Karpas-422 (cell line): ENCODE results near the gene RFLNA. TPM values are rescaled to one million over a fixed set of nuclear protein-coding genes. Genes with fewer than 3 reads are reported as not detected.
"Not testable (repeated sequence)": the region's sequence is repeated elsewhere in the genome, so short reads cannot be mapped to it uniquely, and the experiment has no call there.

ENCODE experiments used
- DNase-seq: peaks from one replicate; pipeline ENCODE4 v3.0.0-alpha.2; 2015
- H2AFZ ChIP-seq: fragments of 200-600 bp; sonication (generic); 2 replicates; pipeline ENCODE4 v1.6.1; 2014; ENCODE audit warnings: antibody characterized with exemption, low read length, mixed read lengths
- H3K27ac ChIP-seq: fragments of 200-600 bp; sonication (generic); 2 replicates; pipeline ENCODE4 v1.5.1; 2014; ENCODE audit warnings: mild to moderate bottlenecking, low read length, moderate library complexity
- H3K27me3 ChIP-seq: fragments of 200-600 bp; sonication (generic); 2 replicates; pipeline ENCODE4 v1.6.1; 2014; ENCODE audit warnings: low read length, mixed read lengths
- H3K36me3 ChIP-seq: fragments of 200-600 bp; sonication (generic); 2 replicates; pipeline ENCODE4 v1.6.1; 2014; ENCODE audit warnings: low read length, mixed read lengths; ENCODE audit not compliant: insufficient read depth
- H3K4me1 ChIP-seq: fragments of 200-600 bp; sonication (generic); 2 replicates; pipeline ENCODE4 v1.6.1; 2014; ENCODE audit warnings: mild to moderate bottlenecking, low read length, mixed read lengths
- H3K4me2 ChIP-seq: fragments of 200-600 bp; sonication (generic); 2 replicates; pipeline ENCODE4 v1.6.1; 2014; ENCODE audit warnings: low read length, low read depth, mild to moderate bottlenecking; ENCODE audit not compliant: poor library complexity, severe bottlenecking
- H3K4me3 ChIP-seq: fragments of 200-600 bp; sonication (generic); 2 replicates; pipeline ENCODE4 v1.5.1; 2014; ENCODE audit warnings: mild to moderate bottlenecking, antibody characterized with exemption, low read length, mixed read lengths
- H3K79me2 ChIP-seq: fragments of 200-600 bp; sonication (generic); 2 replicates; pipeline ENCODE4 v1.6.1; 2014; ENCODE audit warnings: mild to moderate bottlenecking, low read length, mixed read lengths
- H3K9ac ChIP-seq: fragments of 200-600 bp; sonication (generic); 2 replicates; pipeline ENCODE4 v1.6.0; 2014; ENCODE audit warnings: low read length
- H3K9me2 ChIP-seq: fragments of 200-600 bp; sonication (generic), shearing (Covaris generic); replicated peaks from 2 replicates; pipeline ENCODE4 v1.6.0; 2014; ENCODE audit warnings: mild to moderate bottlenecking, low read length, moderate library complexity; ENCODE audit not compliant: insufficient read depth
- H3K9me3 ChIP-seq: fragments of 300-700, 200-600 bp; sonication (generic); 2 replicates; pipeline ENCODE4 v1.6.1; 2014; ENCODE audit warnings: low read length, mixed read lengths
- H4K20me1 ChIP-seq: fragments of 200-600 bp; sonication (generic); 2 replicates; pipeline ENCODE4 v1.6.1; 2014; ENCODE audit warnings: mild to moderate bottlenecking, antibody characterized with exemption, low read length, low read depth; ENCODE audit not compliant: insufficient read depth
- total RNA-seq: library from RNA; depleted of rRNA; stranded (reverse); fragments of >200 nt; shearing (Covaris generic); gene quantifications from 2 replicates; pipeline ENCODE4 v1.2.3, GENCODE V29; 2014; ENCODE audit warnings: low replicate concordance

Gene RFLNA
- total RNA-seq, 1 experiment from 2014 or later, result not detected

DNA sequence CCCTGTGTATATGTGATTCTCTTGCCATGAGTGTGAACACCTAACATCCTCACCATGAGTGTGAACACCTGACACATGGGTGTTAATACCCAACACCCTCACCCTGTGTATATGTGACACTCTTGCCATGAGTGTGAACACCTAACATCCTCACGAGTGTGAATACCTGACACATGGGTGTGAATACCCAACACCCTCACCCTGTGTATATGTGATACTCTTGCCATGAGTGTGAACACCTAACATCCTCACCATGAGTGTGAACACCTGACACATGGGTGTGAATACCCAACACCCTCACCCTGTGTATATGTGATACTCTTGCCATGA lies 28.1 kb downstream of the RFLNA start:
- not testable (repeated sequence) for H3K79me2 ChIP-seq, H3K4me2 ChIP-seq, H3K27ac ChIP-seq, H3K27me3 ChIP-seq, H3K4me1 ChIP-seq, H4K20me1 ChIP-seq, H3K9me2 ChIP-seq, DNase-seq, H3K4me3 ChIP-seq, H3K9ac ChIP-seq, H2AFZ ChIP-seq
- Histone ChIP-seq H3K9me3 (peaks cover 23% of the 10 kb centered on the region), H3K36me3 (peaks cover 41% of the 10 kb centered on the region)

DNA sequence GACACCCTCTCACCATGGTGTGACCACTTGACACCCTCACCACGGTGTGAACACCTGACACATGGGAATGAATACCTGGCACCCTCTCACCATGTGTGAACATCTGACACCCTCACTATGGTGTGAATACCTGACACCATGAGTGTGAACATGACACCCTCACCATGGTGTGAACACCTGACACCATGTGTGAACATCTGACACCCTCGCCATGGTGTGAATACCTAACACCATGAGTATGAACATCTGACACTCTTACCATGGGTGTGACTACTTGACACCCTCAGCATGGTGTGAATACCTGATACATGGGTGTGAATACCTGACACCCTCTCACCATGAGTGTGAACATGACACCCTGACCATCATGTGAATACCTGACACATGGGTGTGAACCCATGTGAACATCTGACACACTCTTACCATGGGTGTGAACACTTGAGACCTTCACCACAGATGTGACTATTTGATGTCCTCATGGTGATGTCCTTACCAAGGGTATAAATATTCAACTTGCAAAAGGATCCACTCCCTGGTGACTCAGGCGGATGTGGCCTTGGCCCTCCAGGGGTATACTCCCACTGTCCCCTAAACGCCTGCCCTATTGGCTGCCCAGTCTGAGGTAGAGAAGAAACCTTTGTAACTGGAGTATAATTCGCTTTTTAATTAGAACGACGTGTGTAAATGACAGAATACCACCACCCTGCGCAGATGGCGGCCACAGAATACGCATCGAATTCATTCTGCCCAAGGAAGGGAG lies 29.1 kb downstream of the RFLNA start:
- Histone ChIP-seq H3K79me2 (no peaks in the 10 kb centered on the region), H3K36me3 (peaks cover 50% of the 10 kb centered on the region), H3K9me2 (no peaks in the 10 kb centered on the region), H2AFZ (no peak overlapping the region), H3K27ac (no peak overlapping the region), H3K27me3 (no peaks in the 10 kb centered on the region), H3K9me3 (peaks cover 23% of the 10 kb centered on the region), H4K20me1 (0 out of 2 replicates have a peak, but pooled peaks cover 3% of the 10 kb centered on the region), H3K9ac (no peak overlapping the region), H3K4me3 (0 out of 2 replicates have a peak overlapping the region, but pooled peaks have one; percentile 30), H3K4me1 (0 out of 2 replicates have a peak, but pooled peaks cover 5% of the 10 kb centered on the region), H3K4me2 (no peak overlapping the region)
- DNase-seq, result no peak

DNA sequence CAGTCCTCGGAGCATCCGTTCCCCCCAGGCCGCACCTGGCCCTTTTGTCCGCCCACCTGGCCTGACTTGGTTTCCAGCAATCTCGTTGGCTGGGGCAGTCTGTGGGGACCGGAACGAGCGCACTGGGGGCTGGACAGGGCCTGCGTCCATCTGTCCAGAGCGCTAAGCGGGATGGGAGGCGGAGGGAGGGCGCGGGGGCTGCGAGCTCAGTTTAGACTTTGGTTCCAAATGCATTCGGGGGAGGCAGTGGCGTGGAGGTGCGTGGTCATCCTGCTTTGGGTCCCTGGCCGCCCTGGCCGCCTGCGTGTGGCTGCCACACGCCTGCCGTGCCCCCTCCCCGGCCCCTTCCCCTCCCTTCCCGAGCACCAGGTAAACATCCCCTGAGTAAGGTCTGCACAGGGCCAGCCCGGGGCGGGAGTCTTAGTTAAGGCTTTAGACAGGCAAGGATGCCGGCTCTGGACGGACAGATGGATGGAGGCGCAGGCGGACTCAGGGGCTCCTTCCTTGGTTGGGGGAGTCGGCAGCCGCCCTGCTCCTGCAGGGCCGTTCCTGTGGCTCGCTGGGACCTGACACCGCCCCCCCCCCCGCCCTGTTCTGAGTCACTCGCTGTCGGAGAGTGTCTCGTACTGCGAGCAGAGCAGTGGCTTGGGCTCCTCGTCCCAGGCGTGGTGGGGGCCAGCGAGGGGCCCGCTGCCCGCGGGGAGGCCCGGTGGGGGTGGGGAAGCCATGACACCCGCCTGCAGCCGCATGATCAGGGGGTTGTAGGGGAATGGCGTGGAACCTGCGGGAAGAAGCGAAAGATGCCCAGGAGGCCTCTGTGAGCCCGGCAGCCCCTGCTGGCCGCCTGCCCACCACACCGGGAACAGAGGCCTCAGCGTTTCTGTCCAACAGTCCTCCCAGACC lies 30.2 kb downstream of the RFLNA start:
- H4K20me1 ChIP-seq, result no peaks in the 10 kb centered on the region
- no peak overlapping the region for H3K9ac ChIP-seq
- no peak overlapping the region for H3K27ac ChIP-seq
- H3K9me2 ChIP-seq, result no peaks in the 10 kb centered on the region
- peaks cover 60% of the 10 kb centered on the region for H3K36me3 ChIP-seq
- no peaks in the 10 kb centered on the region for H3K27me3 ChIP-seq
- no peaks in the 10 kb centered on the region for H3K79me2 ChIP-seq
- 0 out of 2 replicates have a peak, but pooled peaks cover 5% of the 10 kb centered on the region for H3K4me1 ChIP-seq
- no peak for DNase-seq
- no peak overlapping the region for H2AFZ ChIP-seq
- peaks cover 23% of the 10 kb centered on the region for H3K9me3 ChIP-seq
- no peak overlapping the region for H3K4me2 ChIP-seq
- 0 out of 2 replicates have a peak overlapping the region, but pooled peaks have one; percentile 30 for H3K4me3 ChIP-seq

DNA sequence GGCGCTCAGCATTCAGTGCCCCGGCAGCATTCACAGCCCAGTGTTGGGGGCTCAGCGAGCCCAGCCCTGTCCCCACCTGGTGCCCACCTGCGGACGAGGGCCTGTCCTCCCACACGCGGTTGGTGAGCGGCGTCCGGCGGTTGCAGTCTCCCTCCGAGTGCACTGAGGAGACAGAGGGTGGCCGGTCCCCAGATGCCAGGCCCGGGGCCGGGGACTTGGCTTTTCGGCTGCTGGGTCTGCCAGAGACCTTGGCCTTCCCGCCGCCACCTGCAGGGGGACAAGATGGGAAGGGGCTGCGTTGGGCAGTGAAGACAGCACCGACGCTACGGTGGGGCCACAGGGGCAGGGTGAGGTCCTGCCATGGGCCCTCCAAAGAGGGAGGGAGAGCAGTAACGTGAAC lies 31.2 kb downstream of the RFLNA start:
- Histone ChIP-seq H3K79me2 (no peaks in the 10 kb centered on the region), H4K20me1 (no peaks in the 10 kb centered on the region), H3K27ac (no peak overlapping the region), H3K4me3 (no peak overlapping the region), H3K9me3 (peaks cover 23% of the 10 kb centered on the region), H3K36me3 (peaks cover 68% of the 10 kb centered on the region), H3K9me2 (no peaks in the 10 kb centered on the region), H3K4me2 (no peak overlapping the region), H3K27me3 (no peaks in the 10 kb centered on the region), H2AFZ (no peak overlapping the region), H3K9ac (no peak overlapping the region), H3K4me1 (0 out of 2 replicates have a peak, but pooled peaks cover 5% of the 10 kb centered on the region)
- no peak for DNase-seq

DNA sequence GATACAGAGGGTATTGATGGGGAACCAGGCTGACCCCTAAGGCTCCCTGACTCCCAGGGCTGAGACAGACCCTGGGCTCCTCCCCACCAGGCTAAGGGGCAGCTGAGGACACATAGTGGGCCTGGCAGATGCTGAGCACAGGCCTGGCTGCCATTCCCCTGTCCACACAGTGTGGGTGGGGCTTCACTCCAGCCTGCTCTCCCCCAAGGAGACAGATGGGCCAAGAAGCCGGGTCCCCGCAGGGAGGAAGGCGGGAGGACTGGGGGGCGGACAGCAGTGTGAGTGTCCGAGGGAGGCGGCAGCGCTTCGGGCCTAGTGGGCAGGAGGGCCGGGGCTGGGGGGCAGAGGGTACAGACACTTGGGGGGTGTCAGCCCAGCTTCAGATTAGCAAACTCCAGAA lies 32.0 kb downstream of the RFLNA start:
- no peak overlapping the region for H3K9ac ChIP-seq
- no peak overlapping the region for H3K4me3 ChIP-seq
- H3K4me2 ChIP-seq, result no peak overlapping the region
- H3K27me3 ChIP-seq, result no peaks in the 10 kb centered on the region
- no peak overlapping the region for H3K27ac ChIP-seq
- H3K36me3 ChIP-seq, result peaks cover 72% of the 10 kb centered on the region
- no peaks in the 10 kb centered on the region for H3K79me2 ChIP-seq
- no peaks in the 10 kb centered on the region for H4K20me1 ChIP-seq
- H3K9me3 ChIP-seq, result peaks cover 23% of the 10 kb centered on the region
- no peaks in the 10 kb centered on the region for H3K9me2 ChIP-seq
- H2AFZ ChIP-seq, result no peak overlapping the region
- DNase-seq, result no peak
- no peaks in the 10 kb centered on the region for H3K4me1 ChIP-seq

DNA sequence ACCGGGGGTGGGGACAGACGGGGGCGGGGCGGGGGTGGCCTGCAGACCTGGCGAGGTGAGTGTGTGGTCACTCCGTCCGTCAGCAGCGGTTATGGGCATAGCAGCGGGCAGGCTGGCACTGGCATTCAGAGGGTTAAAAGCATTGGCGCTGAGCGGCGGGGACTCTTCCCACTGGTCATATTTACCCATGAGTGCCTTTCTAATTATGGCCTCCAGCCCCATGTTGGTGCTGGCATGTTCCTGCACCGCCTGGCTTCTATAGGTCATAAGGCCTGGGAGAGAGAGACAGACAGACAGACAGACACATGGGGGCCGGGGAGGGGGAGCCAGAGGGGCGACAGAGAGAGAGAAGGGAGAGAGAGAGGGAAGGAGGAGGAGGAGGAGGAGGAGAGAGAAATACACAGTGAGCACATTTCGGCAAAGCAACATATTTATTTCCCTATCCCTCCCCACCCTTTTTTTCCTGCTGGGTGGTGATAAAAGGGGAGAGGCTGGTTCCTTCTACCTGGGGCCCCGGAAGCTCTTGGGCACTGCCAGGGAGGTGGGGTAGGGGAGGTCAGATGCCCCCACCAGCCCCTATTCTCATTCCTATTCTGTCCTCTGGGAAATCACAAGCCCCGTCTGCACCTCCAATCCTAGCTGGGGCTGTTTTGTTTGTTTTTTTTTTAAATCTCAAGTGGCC lies 32.6 kb downstream of the RFLNA start:
- Histone ChIP-seq H3K27ac (no peak overlapping the region), H3K4me2 (no peak overlapping the region), H3K36me3 (peaks cover 77% of the 10 kb centered on the region), H3K27me3 (no peaks in the 10 kb centered on the region), H3K4me3 (no peak overlapping the region), H3K9me3 (peaks cover 23% of the 10 kb centered on the region), H3K9me2 (no peaks in the 10 kb centered on the region), H3K4me1 (no peaks in the 10 kb centered on the region), H4K20me1 (no peaks in the 10 kb centered on the region), H3K79me2 (no peaks in the 10 kb centered on the region), H3K9ac (no peak overlapping the region), H2AFZ (no peak overlapping the region)
- no peak for DNase-seq

DNA sequence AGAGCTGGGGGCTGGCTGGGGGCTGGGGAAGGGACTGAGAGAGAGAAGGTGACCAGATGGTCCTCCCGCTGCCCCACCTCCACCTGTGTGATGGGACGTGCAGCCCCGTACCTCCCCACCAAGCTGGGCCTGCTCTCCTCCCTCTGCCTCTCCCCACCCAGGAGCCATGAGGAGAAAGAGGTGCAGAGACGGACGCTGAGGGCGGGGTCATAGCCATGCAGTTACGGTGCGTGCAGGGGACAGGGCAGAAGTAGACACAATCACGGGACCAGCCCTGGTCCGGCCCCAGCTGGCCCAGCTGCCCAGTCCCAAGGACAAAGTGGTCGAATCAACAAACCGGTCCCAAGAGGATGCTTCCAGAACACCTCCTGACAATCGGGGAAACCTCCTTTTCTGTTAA lies 33.2 kb downstream of the RFLNA start:
- H3K4me2 ChIP-seq, result no peak overlapping the region
- no peak for DNase-seq
- no peaks in the 10 kb centered on the region for H3K79me2 ChIP-seq
- H3K36me3 ChIP-seq, result peaks cover 83% of the 10 kb centered on the region
- no peaks in the 10 kb centered on the region for H4K20me1 ChIP-seq
- no peak overlapping the region for H3K27ac ChIP-seq
- H3K9ac ChIP-seq, result no peak overlapping the region
- H2AFZ ChIP-seq, result no peak overlapping the region
- H3K9me3 ChIP-seq, result peaks cover 23% of the 10 kb centered on the region
- no peak overlapping the region for H3K4me3 ChIP-seq
- H3K27me3 ChIP-seq, result no peaks in the 10 kb centered on the region
- H3K4me1 ChIP-seq, result no peaks in the 10 kb centered on the region
- no peaks in the 10 kb centered on the region for H3K9me2 ChIP-seq

DNA sequence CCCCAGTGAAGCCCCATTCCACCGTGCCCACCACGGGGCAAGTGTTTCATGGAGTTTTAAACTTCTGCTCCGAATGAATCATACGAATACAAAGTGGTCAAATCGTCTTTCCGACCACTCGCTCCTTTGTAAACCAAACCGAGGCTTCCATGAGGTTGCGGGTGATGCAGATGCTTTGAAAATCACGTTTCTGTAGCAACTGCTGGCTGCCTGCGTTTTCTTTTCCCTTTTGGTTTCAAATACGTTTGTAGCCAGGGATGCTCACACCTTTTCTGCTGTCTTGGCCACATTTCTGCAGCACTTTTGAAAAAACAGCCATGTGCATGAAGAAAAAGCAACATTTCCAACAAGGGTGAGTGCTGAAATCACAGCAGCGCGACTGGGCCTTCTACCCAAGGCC lies 33.7 kb downstream of the RFLNA start:
- no peaks in the 10 kb centered on the region for H3K9me2 ChIP-seq
- H3K9ac ChIP-seq, result no peak overlapping the region
- H3K9me3 ChIP-seq, result peaks cover 20% of the 10 kb centered on the region
- H4K20me1 ChIP-seq, result no peaks in the 10 kb centered on the region
- no peak for DNase-seq
- no peaks in the 10 kb centered on the region for H3K27me3 ChIP-seq
- no peaks in the 10 kb centered on the region for H3K4me1 ChIP-seq
- no peak overlapping the region for H3K27ac ChIP-seq
- H3K79me2 ChIP-seq, result no peaks in the 10 kb centered on the region
- no peak overlapping the region for H2AFZ ChIP-seq
- peaks cover 82% of the 10 kb centered on the region for H3K36me3 ChIP-seq
- no peak overlapping the region for H3K4me3 ChIP-seq
- H3K4me2 ChIP-seq, result no peak overlapping the region
